OCI-LY7 (cell line): ENCODE data around the gene FAM135A.

Source experiments
- EZH2phosphoT487 ChIP-seq: fragments of 200-600 bp; sonication (generic); IDR thresholded peaks from 2 replicates; pipeline ENCODE4 v1.6.1; 2018; ENCODE audit warnings: low read depth, borderline replicate concordance, mild to moderate bottlenecking, mixed run types, antibody characterized with exemption, low read length, moderate library complexity, mixed read lengths
- TF ChIP-seq, protein P1 (sequence below): fragments of 200-600 bp; sonication (generic); conservative IDR thresholded peaks from 2 replicates; pipeline ENCODE4 v1.5.1; 2014; ENCODE audit warnings: mild to moderate bottlenecking, antibody characterized with exemption, low read length, moderate library complexity, mixed read lengths

DNA sequence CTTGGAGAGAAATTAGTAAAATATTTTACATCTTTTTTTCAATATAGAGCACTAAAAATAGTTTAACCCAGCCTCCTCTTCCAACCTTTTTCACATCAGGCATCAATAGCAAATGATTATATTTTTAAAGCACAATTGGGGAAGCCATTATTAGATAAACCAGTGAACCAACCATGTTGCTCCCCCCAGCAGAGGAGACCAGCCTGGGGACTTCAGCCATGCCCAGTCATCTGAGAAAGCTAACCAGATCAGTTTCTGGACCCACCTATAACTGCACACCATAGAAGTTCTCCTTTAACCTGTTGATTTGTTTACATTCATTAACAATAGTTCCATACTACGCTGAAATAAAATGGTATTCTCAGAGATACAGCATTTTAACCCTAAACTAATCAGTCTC is 139.7 kb downstream of the FAM135A start:
- TF ChIP-seq, protein P1, sequence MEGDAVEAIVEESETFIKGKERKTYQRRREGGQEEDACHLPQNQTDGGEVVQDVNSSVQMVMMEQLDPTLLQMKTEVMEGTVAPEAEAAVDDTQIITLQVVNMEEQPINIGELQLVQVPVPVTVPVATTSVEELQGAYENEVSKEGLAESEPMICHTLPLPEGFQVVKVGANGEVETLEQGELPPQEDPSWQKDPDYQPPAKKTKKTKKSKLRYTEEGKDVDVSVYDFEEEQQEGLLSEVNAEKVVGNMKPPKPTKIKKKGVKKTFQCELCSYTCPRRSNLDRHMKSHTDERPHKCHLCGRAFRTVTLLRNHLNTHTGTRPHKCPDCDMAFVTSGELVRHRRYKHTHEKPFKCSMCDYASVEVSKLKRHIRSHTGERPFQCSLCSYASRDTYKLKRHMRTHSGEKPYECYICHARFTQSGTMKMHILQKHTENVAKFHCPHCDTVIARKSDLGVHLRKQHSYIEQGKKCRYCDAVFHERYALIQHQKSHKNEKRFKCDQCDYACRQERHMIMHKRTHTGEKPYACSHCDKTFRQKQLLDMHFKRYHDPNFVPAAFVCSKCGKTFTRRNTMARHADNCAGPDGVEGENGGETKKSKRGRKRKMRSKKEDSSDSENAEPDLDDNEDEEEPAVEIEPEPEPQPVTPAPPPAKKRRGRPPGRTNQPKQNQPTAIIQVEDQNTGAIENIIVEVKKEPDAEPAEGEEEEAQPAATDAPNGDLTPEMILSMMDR, result no peak
- no peak for TF ChIP-seq EZH2phosphoT487
